ENCODE results near the gene ACVR1.

DNA sequence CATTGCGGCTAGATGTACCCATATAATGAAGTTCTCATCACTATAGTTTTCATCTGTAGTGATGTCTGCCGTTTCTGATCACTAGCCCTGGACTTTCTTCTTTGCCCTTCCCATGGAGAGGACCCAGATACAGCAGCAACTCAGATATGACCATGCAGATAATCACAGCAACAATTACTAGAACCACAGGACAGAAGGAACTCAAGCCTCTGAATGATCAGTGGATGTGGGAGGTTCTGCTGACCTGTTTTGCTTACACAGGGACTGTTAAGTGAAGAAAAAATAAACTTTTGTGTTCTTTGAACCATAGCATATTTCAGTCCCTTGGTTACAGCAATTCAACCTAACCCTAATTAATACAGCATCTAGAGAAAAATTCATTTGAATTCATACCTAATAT lies 62.7 kb downstream of the ACVR1 start:
- TF ChIP-seq, protein P1, sequence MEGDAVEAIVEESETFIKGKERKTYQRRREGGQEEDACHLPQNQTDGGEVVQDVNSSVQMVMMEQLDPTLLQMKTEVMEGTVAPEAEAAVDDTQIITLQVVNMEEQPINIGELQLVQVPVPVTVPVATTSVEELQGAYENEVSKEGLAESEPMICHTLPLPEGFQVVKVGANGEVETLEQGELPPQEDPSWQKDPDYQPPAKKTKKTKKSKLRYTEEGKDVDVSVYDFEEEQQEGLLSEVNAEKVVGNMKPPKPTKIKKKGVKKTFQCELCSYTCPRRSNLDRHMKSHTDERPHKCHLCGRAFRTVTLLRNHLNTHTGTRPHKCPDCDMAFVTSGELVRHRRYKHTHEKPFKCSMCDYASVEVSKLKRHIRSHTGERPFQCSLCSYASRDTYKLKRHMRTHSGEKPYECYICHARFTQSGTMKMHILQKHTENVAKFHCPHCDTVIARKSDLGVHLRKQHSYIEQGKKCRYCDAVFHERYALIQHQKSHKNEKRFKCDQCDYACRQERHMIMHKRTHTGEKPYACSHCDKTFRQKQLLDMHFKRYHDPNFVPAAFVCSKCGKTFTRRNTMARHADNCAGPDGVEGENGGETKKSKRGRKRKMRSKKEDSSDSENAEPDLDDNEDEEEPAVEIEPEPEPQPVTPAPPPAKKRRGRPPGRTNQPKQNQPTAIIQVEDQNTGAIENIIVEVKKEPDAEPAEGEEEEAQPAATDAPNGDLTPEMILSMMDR (IDR thresholded peaks at IDR 0.05), result no peak
- TF ChIP-seq POLR2A (IDR thresholded peaks at IDR 0.05), result no peak

Data from esophagus squamous epithelium (tissue), 4 donors.